NT2/D1 (cell line): ENCODE results near the gene KIAA0513.

Experiments used
- SUZ12 ChIP-seq: IDR thresholded peaks from 2 replicates; pipeline ENCODE4 v1.6.1; 2011; ENCODE audit not compliant: insufficient read length, insufficient read depth; ENCODE audit errors: extremely low read depth
- ZNF274 ChIP-seq: IDR thresholded peaks from 2 replicates; pipeline ENCODE4 v1.6.1; 2011; ENCODE audit warnings: mild to moderate bottlenecking, low read depth, low read length

- TF ChIP-seq ZNF274 (no peak), SUZ12 (no peak)
These were observed 51.4 kb downstream of the KIAA0513 start for GRCh38 chr16:85078952-85079351.
